K562 (cell line): Measurements from ENCODE around the gene SGMS1. TPM values are rescaled to one million over a fixed set of nuclear protein-coding genes. Genes with fewer than 3 reads are reported as not detected.

Experiments
- ARID3B ChIP-seq: fragments of 250-450 bp; sonication (Bioruptor Pico); IDR thresholded peaks from 2 replicates; pipeline ENCODE4 v1.4.0; 2020; ENCODE audit warnings: borderline replicate concordance
- BMI1 ChIP-seq: fragments of 150-350 bp; IDR thresholded peaks from 2 replicates; pipeline ENCODE4 v1.6.1; 2014; ENCODE audit warnings: low read length
- CBFA2T2 ChIP-seq: fragments of 450-650 bp; conservative IDR thresholded peaks from 2 replicates; pipeline ENCODE4 v1.6.1; 2017; ENCODE audit warnings: mild to moderate bottlenecking
- ELF4 ChIP-seq: fragments of 450-650 bp; formaldehyde crosslinking; IDR thresholded peaks from 2 replicates; pipeline ENCODE4 v1.4.0; 2022; ENCODE audit warnings: missing genetic modification characterization
- MCM7 ChIP-seq, 2 experiments: fragments of 450-650 bp; IDR thresholded peaks; 2 replicates each; pipeline ENCODE4 v1.6.1; 2016 to 2018
- MEF2A ChIP-seq: IDR thresholded peaks from 2 replicates; pipeline ENCODE4 v1.6.1; 2011; ENCODE audit warnings: low read depth, mild to moderate bottlenecking, low read length, moderate library complexity; ENCODE audit not compliant: control insufficient read depth
- MEF2D ChIP-seq: conservative IDR thresholded peaks from 2 replicates; pipeline ENCODE4 v1.6.1; 2016; ENCODE audit warnings: low read depth, missing genetic modification characterization, missing compliant biosample characterization
- RBM39 ChIP-seq: fragments of 200-400 bp; formaldehyde crosslinking; optimal IDR thresholded peaks from 2 replicates; pipeline ENCODE3; 2018; ENCODE audit warnings: low read depth, low read length
- REST ChIP-seq, 2 experiments: fragments of 450-650 bp; formaldehyde crosslinking in 1 of 2; IDR thresholded peaks; 2 replicates each; pipeline versions ENCODE4 v1.4.0 to v1.6.1; 2014 to 2020; ENCODE audit warnings: mild to moderate bottlenecking in 2 of 2, borderline replicate concordance in 1 of 2, low read depth in 1 of 2
- ZNF407 ChIP-seq: fragments of 450-650 bp; IDR thresholded peaks from 2 replicates; pipeline ENCODE4 v1.6.1; 2016; ENCODE audit warnings: low read depth
- polyA plus RNA-seq, 8 experiments: library from polyadenylated mRNA; depleted of rRNA in 4 of 8; stranded (reverse) in 5 of 8; unstranded in 3 of 8; fragments of >200 nt; fragmentation: Nextera tagmentation in 2 of 8; fragmentation: Illumina TruSeq in 1 of 8; extraction: Ambion mirVana in 2 of 8; extraction: Trizol in 1 of 8; gene quantifications; 2 replicates each; pipeline versions ENCODE4 v1.2.1 to v1.2.3, GENCODE V29; 2011 to 2014; ENCODE audit warnings: inconsistent platforms in 1 of 8, missing spikeins in 1 of 8
- total RNA-seq, 7 experiments: library from RNA; depleted of rRNA in 6 of 7; stranded (reverse); fragments of >200 nt in 6 of 7; fragmentation: Illumina TruSeq in 2 of 7; extraction: Trizol in 2 of 7; gene quantifications; 2 replicates each; pipeline versions ENCODE4 v1.2.1 to v1.2.3, GENCODE V29; 2011 to 2021; ENCODE audit warnings: low replicate concordance in 1 of 7

SGMS1 gene
- total and polyA plus RNA-seq, 9 of the 15 experiments (the other 6 are each of a cell fraction or from before 2014, with no cell fraction given) = 22.6 to 232 (median 82.2) TPM

GRCh38 chr10:50624866-50625501, 1.2 kb upstream of the SGMS1 start (continued):
- TF ChIP-seq BMI1 = no peak
- TF ChIP-seq ZNF407 = no peak
- TF ChIP-seq MCM7 (IDR thresholded peaks at IDR 0.05) = no peak
- TF ChIP-seq MEF2A = no peak
- no peak for TF ChIP-seq MEF2D (tag)
- TF ChIP-seq ELF4 (CRISPR knock-in tag) = no peak
- peak; percentile 85 for TF ChIP-seq REST (IDR thresholded peaks at IDR 0.05; ENCODE audit: borderline replicate concordance)
- peak; percentile 74 for TF ChIP-seq REST (CRISPR knock-in tag; IDR thresholded peaks at IDR 0.05; ENCODE audit: low read depth)
- peak; percentile 12; the same call in 1 of the 2 replicates for TF ChIP-seq ARID3B (CRISPR knock-in tag)
- peak; percentile 80 for TF ChIP-seq CBFA2T2
- TF ChIP-seq RBM39 = no peak
